AML-193 (cell line): Measurements from ENCODE around the gene ERCC4.
"Not testable (repeated sequence)": the region's sequence is repeated elsewhere in the genome, so short reads cannot be mapped to it uniquely, and the experiment has no call there.

ENCODE experiments used
- DNase-seq, 2 experiments: peaks; one replicate each; lab custom pipeline; 2025; lab: John Stamatoyannopoulos, UW

ERCC4 gene

DNA sequence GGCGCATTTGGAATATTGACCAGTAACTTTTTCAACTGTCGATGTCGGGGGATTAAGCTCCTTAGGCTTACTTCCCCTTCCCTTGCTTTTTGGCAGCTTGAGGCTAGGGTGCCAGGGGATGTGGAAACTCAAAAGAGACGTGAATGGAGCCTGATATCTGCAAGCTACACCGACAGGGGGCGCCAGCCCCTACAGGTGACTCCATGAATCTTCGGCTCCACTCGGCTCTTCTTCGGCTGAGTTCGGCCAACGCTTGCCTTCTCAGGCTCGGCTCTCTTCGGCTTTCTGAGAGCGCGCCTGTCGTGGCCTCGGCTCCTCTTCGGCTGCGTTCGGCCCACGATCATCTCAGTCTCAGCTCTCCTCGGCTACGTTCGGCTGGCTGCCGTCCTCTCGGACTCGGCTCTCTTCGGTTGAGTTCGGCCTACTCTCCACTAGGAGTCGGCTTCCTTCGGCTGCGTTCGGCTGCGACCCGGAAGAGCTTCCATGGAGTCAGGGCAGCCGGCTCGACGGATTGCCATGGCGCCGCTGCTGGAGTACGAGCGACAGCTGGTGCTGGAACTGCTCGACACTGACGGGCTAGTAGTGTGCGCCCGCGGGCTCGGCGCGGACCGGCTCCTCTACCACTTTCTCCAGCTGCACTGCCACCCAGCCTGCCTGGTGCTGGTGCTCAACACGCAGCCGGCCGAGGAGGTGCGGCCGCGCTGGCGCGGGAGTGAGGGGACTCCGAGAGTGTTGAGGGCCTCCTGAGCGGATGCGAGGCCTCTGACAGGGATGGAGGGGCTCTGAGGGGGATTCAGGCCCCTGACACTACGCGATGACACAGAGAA lies at the start of gene ERCC4:
Gene ERCC4, plus strand, starts transcription at position 472 of the 827 bp plus-strand sequence. Its CDS starts 12 bp downstream, at position 484.
- peak; percentile 98 for DNase-seq

DNA sequence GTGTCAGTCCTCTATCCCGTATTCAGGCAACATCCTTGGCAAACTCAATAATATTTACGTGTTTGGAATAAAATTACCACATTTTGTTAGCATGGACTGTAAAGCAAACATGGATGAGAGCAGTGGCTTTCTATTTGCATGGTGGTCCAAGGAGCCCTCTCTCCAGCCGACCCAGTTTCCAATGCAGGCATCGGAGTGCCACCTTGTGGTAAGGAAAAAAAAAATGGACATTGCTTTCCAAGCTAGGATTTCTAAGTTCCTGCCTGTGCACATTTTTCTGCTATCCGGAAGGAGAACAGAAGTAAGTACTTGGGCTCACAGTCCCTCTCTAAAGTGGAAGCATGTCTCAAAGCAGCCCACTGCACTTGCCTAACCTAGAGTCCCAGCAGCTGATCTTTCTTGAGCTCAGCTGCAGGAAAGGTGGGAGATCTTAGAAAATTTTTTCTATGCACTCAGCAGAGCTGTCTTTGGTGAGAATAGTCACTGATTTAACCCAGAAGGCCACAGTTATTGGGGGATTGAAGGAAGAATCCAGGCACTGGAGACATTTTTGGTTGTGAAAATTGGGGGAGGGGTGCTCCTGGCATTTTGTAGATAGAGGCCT lies 46.0 kb upstream of the ERCC4 start:
- DNase-seq: no peak

DNA sequence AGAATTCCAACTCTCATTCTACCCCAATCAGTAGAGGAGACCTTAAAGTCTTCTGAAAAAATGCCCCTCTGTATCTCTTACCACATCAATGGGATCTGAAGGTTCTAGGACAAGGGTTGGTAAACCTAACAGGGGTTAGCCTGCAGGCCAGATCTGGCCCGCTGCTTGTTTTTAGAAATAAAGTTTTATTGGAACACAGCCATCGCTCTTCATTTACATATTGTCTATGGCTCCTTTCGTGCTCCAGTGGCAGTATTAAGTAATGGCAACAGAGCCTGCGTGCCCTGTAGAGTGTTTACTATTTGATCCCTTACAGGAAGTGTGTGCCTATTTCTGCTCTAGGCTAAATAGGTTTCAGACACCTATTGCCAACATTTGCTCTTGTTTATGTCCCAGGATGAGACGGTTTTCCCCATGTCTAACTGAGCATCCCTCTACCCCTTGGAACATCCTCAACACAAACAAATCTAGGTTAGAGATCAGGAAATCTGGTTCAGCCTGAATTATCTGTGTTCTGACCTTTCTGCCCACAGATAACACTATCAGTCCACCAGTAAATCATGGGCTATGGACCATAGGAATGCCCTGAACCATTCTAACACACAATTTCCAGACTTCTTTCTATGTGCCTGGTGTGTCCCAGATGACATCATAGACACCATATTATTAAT lies 44.2 kb upstream of the ERCC4 start:
- no peak for DNase-seq

DNA sequence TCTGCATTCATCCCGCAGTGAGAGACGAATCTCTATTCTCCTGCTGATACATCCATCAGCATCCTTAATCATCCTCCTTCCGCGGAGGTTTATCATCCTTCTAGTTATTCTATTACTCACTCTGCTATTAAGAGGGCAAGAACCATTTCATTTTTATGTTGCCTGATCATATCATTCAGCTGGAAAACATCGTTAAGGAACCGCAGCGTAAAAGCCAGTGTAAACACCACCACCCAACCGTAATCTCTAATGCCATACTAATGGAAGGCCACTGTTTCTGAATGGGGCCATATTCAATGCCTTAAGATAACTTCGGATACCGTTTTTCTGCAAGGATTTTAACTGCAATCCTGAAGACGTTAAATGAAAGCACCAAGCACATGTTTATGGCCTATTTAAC lies 36.7 kb upstream of the ERCC4 start:
- DNase-seq: no peak

DNA sequence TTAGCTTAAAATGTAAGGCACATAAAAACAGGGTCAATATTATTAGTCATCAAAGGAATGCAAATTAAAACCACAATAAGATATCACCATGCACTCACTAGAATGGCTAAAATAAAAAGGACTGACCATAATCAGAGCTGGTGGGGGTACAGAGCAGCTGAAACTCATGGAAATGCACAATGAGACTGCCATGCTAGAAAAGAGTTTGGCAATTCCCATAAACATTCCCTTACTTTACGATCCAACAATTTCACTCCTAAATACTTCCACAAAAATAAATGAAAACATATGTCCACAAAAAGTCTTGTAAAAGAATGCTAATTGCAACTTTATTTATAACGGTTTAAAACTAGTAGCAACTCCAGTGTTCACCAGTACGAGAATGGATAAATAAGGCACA lies 36.1 kb upstream of the ERCC4 start:
- DNase-seq: no peak

DNA sequence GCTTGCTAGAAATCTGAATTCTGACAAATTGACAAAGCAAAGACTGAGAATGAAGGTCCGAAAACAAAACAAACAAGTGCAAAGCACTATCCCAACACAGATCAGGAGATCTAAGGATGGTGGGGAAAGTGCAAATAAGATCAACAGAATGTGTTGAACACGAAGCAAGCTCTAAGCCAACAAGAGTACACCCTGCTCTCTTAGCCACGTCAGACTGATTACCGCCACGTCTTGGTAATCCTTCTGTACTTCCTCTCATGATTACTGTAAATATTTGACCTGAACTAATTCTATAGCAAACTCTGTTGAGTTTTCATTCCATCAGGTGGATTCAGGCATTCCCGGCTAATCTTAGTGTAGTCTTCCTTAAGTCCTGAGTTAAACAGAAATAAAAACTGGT lies 34.3 kb upstream of the ERCC4 start:
- no peak for DNase-seq

DNA sequence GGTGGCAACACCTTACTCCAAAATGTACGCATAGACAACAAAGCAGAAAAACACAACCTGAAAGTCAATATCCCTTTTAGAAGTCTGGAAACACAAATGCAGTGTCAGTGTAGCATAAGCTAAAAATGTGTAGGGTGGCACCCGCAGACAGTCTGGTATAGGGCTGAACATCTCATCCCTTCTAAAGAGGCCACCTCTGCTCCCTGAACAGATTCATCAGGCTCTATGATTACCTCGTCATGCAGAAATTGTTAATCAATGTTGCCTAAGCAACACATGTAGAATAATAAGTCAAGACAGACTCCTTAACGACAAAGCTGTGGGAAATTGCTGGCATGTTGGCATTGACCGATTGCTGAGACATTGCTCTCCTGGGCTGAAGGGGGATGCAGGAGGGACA lies 33.3 kb upstream of the ERCC4 start:
- DNase-seq: no peak

DNA sequence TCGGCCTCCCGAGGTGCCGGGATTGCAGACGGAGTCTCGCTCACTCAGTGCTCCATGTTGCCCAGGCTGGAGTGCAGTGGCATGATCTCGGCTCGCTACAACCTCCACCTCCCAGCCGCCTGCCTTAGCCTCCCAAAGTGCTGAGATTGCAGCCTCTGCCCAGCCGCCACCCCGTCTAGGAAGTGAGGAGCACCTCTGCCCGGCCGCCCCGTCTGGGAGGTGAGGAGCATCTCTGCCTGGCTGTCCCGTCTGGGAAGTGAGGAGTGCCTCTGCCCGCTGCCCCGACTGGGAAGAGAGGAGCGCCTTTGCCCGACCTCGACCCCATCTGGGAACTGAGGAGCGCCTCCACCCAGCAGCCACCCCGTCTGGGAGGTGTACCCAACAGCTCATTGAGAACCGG lies 30.6 kb upstream of the ERCC4 start:
- DNase-seq: not testable (repeated sequence)

DNA sequence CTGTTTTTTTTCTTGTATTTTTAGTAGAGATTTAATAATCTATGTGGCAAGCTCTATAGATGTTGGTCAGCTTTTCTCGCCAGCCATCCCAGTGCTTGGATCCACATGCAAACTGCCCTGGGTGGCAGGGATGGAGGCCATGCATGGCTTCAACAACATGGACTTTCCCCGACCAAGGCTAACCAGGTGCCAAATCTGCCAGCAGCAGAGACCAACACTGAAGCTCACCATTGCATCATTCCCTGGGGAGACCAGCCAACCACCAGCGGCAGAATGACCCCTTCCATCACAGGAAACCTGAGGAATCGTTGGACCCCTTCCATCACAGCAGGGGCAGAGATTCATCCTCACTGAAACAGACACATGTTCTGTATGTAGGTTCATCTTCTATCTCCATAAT lies 27.7 kb upstream of the ERCC4 start:
- no peak for DNase-seq

DNA sequence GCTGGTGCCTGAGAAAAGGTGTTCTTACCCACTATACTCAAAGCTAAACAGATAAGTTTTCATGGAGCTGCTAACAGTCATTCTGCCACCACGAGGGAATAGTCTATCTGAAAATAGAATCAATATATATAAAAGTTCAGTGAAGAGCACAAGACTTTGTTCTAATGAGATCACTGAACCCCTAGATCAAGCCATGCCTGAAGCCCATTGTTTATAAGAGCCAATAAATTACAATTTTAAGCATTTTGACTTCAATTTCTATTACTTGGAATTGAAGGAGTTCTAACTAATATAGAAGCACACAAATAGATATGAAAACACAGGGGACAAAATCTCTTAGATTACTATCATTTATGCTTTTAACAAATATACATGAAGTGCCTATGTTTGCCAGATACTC lies 24.4 kb upstream of the ERCC4 start:
- DNase-seq: no peak

DNA sequence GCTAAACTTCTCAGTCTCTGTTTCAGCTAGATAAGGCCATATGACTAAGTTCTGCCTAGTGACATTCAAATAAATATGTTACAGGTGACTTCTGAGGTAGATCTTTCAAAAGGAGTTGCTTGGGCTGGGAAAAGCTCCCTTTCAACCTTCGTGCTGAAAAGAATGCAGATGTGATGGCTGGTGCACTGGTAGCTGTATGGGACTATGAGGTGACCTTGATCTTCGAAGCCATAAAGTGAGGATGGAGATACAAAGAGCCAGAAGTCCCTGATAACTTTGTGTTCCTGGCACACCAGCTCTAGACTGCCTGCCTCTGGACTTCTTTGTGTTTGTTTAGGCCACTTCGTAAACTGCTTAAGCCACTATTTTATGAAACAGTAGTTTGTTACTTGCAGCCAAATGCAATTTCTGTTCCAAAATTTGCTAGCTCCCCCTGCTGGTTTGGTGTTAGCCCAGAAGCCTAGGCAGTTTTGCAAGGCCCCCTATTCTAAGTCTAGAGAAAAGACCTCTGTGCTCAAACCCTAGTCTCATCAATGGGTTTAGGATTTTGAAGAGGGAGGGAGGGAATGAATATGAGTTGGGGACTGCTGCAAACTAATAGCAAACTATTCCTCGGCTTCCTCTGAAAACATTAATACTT lies 23.3 kb upstream of the ERCC4 start:
- DNase-seq: no peak

DNA sequence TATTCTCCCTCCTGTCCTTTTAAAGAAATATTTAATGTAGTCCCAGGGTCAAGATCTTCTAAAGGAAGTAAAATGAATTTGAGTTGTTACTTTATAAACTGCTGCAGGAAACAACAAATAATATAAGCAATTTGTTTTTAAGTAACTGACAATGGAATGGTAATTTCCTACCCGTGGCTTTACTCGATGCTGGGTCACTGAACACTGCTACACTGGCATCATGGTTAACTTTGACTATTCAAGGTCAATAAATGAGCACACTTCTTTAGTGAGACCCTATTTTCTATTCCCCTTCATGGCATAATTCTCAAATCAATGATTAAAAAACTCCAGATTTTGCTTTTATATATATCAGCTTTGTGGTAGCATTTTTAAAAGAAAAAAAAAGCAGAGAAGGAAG lies 22.1 kb upstream of the ERCC4 start:
- DNase-seq: no peak

DNA sequence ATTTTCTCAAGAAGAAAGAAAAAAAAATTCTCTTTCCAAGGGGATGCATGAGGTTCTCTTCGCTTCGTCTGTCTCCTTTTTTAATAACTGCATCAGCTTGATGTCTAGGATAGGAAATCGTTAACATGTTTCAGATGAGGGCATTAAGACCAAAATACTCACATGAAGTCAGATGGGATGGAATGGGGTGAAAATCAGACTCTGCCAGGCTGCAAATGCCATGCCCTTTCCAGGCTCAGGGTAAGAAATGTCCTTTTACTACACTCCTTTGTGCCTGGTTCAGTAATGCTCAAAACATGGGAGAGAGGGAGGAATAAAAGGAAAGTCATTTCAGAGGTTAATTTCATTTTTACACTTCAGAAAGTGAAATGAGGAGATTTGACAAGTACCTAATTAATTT lies 21.7 kb upstream of the ERCC4 start:
- DNase-seq: no peak

DNA sequence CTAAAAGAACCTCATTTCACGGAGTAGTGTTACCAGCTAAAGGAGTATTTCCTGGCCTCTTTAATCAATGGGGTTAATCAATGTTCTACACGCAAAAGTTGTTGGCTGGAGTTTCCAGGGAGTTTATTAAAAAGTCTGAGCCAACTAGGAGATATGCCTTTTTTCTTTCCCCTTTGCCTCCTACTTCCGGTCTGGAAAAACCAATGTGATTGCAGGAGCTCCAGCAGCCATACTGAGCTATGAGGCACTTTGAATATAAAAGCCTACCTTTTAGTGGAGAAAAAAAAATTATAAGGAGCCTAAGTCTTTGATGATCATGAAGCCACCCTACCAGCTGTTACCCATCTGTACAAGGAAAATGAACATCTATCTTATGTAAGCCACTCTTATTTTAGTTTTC lies 17.9 kb upstream of the ERCC4 start:
- no peak for DNase-seq

DNA sequence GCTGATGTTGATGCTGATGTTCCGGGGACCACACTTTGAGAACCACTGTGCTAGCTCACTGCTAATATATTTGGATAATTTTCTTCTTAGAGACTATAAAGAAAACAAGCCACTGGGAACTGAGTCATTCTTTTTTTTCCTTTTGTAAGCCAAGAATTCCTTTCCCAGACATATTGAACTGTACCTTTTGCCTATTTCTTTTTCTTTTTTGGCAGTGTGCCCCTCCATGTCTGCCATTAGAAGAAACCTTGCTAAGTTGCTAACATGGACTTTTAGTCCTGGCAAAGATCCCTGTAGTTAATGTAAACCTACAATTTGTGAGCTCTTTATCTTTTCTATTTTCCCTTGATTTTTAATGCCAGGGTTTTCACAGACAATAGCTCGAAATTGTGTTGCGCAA lies 17.3 kb upstream of the ERCC4 start:
- no peak for DNase-seq

DNA sequence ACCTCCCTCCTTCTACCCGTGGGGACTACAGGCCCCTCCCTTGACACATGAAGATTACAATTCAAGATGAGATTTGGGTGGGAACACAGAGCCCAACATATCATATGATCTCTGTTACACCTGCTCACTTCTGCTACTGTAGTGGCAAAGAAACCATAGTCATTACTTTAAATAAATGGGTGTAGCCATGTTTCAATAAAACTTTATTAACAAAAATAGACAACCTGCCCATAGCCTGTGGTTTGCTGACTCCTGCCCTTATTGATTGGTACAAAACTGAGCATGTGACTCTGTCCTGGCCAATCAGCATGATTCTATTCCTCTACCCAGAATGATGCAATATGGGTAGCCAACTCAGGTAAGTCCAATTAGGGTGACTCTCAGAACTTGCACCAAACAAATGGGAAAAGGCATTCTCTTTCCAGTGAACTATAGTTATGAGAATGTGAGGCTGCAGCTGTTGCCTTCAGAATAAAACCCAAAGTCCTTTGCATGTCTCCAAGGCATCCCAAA lies 15.7 kb upstream of the ERCC4 start:
- no peak for DNase-seq

DNA sequence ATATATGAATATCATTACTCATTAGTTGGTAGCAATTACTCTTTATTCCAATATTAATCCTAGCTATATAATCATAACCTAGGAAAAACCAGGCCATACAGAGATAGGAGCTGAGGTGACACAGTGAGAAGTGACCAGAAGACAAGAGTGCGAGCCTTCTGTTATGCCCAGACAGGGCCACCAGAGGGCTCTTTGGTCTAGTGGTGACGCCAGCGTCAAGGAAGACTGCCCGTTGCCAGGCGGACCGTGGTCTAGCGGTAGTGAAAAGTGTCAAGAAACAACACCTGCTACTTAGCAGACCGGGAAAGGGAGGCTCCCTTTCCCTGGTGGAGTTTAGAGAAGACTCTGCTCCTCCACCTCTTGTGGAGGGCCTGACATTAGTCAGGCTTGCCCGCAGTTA lies 15.1 kb upstream of the ERCC4 start:
- peak in 1 of 2 experiments; percentile 1 for DNase-seq

DNA sequence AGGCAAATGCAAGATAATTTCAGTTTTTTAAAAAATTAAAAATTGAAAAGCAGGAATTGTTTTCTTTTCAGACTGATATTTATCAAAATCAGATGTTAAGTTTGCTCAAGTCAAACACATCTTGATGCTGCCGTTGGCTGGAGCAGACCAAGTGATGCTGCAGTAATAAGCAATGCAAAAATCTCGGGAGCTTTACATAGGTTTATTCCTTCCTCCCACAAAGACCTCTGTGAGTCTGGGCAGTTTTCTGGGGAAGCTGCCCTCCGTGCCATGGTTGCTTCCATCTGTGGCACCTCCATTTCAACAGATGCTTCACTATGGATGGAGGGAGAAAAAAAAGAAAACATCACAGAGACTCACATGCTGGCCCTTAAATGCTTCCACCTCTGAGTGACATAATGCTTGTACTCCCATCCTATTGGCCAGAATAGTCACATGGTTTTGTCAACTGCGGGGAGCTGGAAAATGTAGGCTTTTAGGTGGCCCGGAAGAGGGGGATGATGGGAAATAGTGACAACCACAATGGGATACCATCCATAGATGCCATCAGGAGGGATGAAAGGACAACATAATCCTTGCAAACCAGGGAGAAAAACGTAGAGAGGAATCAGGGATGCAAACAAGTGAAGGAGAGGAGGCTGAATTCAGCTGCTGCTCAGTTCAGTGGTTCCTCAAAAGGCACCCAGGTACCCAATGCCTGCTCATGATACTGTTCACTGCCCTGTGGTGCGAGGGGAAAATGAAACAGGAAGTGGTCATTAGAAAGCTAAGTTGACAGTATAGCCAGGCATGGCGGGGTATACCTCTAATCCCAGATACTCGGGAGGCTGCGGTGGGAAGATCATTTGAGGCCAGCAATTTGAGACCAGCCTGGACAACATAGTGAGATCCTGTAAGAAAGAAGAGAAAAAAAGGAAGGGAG lies 13.5 kb upstream of the ERCC4 start:
- DNase-seq: no peak

DNA sequence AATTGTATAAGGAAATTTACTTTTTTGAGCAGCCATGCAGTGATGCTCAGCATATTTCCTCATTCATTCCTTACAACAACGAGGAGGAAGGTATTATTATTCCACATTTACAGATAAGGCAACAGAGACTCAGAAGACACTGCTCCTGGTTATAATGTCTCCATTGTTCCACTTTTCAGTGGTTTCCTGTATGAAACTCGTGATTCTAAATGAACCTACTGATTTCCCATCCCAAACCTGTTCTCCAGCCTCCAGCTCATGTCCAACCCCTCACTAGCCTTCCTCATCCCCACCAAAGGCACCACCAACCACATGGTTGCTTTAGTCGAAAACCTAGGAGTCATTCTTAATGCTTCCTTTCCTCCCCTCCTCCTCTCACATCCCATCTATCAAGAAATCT lies 12.5 kb upstream of the ERCC4 start:
- DNase-seq: no peak

DNA sequence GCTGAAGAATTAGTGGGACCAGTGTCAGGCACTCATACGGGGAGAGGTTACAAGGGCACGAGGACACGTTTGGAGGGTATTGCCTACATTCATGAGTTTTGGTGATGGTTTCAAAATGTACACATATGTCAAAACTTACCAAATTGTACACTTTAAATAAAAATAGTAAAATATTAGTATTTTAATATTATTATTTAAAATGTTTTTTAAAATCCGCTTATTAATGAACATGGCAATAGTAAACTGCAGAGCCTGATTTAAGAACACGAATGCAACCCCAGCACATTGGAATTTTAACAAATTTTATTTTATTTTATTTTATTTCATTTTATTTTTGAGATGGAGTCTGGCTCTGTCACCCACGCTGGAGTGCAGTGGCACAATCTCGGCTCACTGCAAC lies 10.9 kb upstream of the ERCC4 start:
- no peak for DNase-seq

DNA sequence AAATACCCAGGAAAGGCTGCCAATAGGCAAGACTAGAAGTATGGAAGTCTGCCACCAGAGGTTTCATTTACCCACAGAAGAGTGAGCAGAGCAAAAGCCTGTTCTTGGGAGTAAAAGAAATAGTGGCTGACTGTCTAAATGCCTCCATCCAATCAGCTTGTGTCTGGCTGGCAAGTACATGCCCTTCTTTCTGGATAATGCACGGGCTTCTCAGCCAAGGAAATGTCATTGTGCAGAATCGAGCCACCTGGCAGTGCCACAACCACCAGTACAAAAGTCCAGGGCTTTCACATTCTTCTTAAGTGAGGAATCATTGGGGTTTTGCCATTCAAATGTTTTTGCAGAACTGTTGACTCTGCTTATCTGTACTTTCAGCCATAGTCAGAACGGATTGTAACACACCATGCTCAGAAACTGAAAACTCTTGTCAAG lies 10.1 kb upstream of the ERCC4 start:
- DNase-seq: no peak
